ENCODE measurements around the gene OR5AN1.

DNA sequence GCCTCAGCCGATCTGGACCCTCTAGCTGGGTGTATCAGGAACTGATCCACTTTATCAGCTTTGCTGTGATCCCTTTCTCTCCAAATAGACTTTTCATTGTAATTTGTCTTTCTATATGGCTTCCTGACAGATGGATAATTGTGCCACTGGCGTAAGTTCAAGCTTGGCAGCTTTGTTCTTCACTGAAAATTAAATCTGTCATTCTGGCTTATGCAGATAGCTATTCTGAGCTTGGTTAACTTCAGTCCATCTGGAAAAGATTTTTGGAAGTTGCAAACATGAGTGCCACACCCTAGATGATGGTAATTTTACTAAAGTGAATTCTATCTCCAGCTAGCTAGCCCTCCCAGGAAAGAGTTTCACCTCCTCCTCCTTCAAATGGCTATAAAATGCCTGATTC is 59.5 kb downstream of the OR5AN1 start:
- TF ChIP-seq, protein P1, sequence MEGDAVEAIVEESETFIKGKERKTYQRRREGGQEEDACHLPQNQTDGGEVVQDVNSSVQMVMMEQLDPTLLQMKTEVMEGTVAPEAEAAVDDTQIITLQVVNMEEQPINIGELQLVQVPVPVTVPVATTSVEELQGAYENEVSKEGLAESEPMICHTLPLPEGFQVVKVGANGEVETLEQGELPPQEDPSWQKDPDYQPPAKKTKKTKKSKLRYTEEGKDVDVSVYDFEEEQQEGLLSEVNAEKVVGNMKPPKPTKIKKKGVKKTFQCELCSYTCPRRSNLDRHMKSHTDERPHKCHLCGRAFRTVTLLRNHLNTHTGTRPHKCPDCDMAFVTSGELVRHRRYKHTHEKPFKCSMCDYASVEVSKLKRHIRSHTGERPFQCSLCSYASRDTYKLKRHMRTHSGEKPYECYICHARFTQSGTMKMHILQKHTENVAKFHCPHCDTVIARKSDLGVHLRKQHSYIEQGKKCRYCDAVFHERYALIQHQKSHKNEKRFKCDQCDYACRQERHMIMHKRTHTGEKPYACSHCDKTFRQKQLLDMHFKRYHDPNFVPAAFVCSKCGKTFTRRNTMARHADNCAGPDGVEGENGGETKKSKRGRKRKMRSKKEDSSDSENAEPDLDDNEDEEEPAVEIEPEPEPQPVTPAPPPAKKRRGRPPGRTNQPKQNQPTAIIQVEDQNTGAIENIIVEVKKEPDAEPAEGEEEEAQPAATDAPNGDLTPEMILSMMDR (IDR thresholded peaks at IDR 0.05), result no peak
- TF ChIP-seq POLR2AphosphoS5 (IDR thresholded peaks at IDR 0.05; ENCODE audit: low read depth, low read length) (no peak), SIN3A (IDR thresholded peaks at IDR 0.05; ENCODE audit: borderline replicate concordance, insufficient read depth, low read depth, low read length) (no peak), TCF7L2 (IDR thresholded peaks at IDR 0.05; ENCODE audit: low read depth, low read length) (no peak)
- TF ChIP-seq, protein P2, sequence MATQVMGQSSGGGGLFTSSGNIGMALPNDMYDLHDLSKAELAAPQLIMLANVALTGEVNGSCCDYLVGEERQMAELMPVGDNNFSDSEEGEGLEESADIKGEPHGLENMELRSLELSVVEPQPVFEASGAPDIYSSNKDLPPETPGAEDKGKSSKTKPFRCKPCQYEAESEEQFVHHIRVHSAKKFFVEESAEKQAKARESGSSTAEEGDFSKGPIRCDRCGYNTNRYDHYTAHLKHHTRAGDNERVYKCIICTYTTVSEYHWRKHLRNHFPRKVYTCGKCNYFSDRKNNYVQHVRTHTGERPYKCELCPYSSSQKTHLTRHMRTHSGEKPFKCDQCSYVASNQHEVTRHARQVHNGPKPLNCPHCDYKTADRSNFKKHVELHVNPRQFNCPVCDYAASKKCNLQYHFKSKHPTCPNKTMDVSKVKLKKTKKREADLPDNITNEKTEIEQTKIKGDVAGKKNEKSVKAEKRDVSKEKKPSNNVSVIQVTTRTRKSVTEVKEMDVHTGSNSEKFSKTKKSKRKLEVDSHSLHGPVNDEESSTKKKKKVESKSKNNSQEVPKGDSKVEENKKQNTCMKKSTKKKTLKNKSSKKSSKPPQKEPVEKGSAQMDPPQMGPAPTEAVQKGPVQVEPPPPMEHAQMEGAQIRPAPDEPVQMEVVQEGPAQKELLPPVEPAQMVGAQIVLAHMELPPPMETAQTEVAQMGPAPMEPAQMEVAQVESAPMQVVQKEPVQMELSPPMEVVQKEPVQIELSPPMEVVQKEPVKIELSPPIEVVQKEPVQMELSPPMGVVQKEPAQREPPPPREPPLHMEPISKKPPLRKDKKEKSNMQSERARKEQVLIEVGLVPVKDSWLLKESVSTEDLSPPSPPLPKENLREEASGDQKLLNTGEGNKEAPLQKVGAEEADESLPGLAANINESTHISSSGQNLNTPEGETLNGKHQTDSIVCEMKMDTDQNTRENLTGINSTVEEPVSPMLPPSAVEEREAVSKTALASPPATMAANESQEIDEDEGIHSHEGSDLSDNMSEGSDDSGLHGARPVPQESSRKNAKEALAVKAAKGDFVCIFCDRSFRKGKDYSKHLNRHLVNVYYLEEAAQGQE (IDR thresholded peaks at IDR 0.05; ENCODE audit: insufficient read depth in 1 of 2, low read depth in 2 of 2, low read length in 1 of 2), result no peak

All from Panc1 (cell line).